ENCODE data around the gene NUDT15.

GRCh38 chr13:48086272-48086671, 48.7 kb downstream of the NUDT15 start:
- TF ChIP-seq EZH2 (IDR thresholded peaks at IDR 0.05; ENCODE audit: borderline replicate concordance, low read length) = no peak
- TF ChIP-seq CTCF (IDR thresholded peaks at IDR 0.05; ENCODE audit: low read length) = no peak
